Activated T-cell treated with anti-CD3 and anti-CD28 coated beads for 24 hours (primary cell): ENCODE data around the gene DAB2IP.
A peak's percentile ranks its signal among the peaks of the same experiment; 100 is the strongest.

Experiments
- DNase-seq: peaks from one replicate; pipeline ENCODE4 v3.0.0-alpha.2; 2020; ENCODE audit warnings: low read depth

Gene DAB2IP

DNA sequence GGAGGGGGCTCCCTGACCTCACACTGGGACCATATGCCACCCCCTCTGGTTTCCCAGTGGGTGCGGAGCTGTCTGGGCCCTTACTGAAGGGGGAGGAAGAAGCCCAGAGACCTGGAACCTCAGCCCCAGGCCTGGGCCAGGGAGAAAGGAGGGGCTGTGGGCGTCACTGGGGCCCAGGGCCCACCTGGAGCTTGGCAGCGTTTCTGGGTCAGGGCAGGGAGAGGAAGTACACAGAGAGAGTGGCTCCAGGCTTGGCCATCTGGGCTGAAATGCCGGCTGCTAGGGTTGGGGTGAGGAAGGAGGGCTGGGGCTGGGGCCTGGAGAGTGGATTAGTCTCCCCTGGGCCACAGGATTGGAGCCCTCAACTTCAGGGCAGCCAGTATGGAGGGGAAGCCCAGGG lies 6.4 kb upstream of the DAB2IP start:
- DNase-seq: no peak

DNA sequence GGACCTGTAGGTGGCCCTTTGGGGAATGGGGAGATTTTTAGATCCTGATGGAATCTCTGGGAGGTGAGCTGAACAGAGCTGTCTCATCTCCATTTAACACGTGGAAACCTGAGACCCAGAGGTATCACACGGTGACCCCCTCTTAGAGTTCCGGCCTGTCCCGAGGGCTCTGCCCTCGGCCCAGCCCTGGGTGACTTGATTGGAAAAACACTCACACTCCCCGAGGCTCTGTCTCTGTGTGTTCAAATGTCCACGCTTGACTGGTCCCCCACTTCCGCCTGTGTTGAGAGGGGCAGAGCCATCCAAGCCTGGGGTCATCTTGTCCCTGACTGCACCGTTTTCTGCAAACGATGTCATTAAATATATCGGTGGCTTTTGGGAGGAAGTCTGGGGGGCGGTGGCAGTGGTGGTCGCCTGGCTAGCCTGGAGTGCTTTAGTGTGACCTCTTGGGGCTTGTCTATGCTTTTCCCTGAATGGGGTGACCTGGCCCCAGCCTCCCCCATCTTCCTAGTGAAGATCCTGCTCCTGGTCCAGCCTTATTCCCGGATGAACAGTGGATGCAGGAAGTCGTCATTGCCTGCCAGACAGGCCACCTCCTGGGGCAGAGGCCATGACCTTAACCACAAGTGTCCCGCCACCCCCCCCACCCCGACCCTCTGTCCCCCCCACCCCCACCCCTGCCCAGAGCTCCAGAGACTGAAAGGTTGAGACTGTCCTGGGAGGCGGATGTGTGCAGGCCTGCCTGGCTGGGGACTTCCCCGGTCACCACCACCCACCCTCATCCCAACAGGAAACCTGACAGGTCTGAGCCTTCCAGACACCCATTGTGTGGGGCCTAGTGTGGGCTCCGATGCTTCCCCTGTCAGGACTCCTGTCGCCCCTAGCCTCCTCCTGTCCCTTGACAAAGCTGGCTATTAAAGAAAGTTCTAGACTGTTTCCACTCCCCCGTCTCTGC lies 5.3 kb upstream of the DAB2IP start:
- DNase-seq: no peak

DNA sequence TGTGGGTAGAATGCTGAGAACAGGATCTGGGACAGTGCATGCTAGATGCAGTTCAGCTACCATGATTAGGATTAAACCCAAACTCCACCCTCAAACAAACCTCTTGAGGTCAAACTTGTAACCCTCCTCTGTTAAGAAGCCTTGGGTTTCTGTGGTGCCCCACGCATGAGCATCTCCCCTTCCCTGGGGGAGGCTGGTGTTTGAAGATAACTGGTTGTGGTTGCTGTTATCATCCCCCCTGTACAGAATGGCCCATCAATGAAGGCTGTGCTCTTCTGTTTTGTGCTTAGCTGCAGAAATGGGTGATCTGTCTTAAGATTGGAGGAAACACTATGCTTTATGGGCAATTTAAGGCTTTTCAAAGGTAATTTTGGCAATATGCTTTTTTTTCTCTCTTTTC lies 4.4 kb upstream of the DAB2IP start:
- no peak for DNase-seq

DNA sequence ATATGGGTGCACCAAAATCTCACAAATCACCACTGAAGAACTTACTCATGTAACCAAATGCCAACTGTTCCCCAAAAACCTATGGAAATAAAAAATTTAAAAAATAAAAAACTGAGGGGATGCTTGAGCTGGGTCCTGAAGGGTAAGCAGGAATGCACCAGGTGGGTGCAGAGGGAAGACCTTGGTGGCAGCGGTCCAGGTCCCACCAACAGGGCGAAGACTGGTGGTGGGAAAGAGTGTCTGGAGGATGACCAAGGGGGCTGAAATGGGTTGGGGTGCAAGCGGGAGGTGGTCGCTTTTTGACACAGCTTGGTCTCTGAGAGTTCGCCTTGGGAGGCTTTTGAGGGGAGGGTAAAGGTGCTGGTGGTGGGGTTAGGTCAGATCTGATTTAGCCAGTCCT lies 3.3 kb upstream of the DAB2IP start:
- DNase-seq: no peak

DNA sequence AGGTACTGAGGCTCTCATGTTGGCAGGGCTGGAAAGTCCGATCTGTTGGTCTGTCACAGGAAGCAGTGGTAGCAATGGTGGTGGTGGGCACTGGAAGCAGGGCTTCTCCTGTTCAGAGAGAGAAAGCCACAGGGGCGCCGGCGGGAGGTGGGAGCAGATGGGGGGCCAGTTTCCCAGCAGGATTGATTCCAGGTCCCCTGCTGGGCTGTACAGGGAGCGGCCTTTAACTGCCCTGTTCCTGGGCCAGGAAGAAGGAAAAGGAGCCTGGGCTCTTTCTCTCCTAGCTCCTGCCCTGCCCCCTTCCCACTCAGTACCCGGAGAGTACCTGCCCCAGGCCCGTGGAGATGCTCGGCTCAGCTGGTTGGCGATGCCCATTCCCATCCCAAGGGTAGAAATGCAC lies 2.6 kb upstream of the DAB2IP start:
- DNase-seq: no peak

DNA sequence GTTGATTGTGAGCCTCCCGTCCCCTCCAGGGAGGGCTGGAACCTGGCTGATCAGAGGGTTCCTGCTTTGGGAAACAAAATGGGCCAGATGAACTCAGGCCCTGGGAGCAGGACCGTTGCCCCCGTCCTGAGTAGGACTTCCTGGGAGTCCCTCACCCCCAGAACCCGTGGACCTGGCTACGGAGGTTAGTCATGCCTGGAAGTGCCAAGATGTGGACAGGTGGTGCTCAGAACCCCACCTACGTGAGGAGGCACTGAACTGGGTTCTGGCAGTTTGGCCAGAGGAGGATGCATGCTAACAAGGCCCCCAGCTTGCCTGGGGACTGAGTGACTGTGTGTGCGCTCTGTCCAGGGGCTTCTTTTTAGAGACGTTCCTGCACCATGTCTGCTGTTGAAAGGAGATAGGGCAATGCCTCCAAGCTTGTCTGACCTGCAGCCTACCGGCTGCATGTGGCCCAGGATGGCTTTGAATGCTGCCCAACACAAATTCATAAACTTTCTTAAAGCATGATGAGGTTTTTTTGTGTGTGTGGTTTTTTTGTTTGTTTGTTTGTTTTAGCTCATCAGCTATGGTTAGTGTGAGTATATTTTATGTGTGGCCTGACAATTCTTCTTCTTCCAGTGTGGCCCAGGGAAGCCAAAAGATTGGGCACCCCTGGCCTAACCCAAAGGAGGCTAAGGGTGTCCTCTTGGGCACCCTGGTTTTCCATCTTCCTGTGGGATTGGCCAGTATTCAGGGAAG lies 1.8 kb upstream of the DAB2IP start:
- DNase-seq: no peak

DNA sequence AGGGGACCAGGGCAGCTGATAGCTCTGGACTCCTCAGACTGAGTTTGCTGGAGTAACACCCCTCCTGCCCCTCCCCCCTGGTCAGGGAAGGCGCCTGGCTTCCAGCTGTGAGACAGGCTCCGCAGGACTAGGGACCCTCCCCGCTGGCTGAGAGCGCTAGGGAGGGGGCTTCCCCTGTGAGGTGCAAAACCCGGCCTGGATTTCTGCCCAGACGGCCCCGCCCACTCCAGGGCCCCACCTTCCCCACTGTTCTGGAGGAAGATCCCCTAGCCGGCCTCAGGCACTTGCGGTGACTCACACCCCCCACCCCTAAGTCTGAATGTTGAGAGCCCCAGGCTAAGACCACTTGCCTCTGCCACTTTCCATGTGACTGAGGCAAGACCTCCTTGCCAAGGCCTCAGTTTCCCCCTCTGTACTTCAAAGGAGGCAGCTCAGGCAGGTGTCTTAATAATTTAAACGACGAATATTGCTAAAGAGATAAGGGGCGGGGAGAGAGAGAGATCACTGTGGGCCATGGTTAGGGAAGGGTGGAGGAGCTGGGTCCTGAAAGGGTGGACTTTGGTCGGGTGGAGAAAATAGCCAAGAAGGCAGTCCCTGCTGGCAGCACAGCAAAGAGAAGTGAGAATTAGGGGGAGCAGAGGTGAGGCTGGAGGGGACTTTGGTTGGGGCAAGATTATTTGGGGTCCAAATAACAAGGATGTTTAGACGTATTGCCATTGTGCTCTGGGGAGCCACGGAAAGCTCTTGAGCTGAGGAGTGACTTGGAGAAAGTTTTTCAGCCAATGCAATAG lies 1.0 kb upstream of the DAB2IP start:
- DNase-seq: peak; percentile 7

DNA sequence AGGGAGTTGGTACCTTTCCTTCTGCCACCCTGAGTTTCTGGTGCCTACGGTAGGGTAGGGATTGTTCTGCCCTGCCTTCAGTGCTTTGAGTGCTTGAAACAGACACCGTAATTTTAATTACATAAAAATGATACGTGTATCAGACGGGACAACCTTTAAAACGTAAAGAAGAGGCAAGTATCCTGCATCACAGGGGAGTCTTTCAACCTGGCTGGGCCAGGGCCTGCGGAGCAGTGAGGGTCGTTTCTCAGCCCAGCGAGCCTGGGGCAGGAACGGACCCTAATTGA lies 483 bp upstream of the DAB2IP start:
- DNase-seq: no peak

DNA sequence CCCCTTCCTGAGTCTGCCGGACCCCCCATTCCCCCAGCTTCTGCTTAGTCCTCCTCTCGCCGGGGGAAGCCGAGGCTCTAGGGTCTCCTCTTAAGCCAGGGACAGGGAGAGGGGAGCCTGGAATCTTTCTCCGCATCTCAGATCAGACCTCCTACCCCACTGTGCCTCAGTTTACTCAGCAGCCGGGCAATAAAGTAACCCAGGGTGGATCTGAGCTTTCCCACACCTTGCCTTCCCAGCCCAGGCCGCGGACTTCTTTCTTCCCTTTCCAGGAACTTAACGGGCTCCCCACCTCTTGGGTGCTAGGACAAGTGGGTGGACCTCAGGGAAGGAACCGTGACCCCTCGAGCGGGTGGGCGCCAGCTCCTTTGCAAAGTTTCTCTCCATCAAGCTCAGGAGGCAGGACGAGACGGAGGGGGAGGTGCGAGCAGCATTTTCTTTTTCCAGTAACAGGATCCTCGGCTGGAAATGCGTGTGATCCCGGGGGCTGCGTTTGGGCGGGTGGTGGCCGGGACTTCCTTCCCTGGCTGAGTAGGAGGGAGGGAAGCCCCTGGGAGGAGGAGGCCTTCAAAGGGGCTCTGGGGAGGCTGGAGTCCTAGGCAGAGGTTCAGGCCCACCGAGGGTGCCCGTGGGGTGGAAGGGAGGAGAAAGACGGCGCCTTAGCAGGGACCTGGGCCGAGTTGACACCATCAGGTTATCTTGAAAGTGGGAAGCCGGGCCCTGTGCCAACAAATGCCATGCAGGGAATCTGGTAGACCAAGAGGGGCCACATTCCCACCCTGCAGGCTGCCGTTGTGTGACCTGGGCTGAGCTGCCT lies 795 bp downstream of the DAB2IP start:
- no peak for DNase-seq

DNA sequence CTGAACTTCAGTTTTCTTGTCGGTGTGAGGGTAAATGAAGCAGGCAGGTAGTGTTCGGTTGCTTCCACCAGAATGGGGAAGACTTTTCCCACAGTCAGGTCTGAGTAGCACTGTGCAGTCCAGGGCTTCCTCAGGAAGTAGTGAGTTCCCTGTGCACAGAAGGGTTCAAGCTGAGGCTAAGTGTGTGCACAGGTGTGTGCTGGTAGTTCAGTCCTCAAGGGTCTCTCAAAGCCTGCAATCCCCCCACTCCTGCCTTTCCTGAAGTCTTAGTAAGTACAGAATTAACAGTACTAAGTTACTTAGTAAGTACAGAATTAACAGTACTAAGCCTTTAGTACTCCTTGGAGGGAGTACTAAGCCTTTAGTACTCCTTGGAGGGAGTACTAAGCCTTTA lies 1.4 kb downstream of the DAB2IP start:
- no peak for DNase-seq

DNA sequence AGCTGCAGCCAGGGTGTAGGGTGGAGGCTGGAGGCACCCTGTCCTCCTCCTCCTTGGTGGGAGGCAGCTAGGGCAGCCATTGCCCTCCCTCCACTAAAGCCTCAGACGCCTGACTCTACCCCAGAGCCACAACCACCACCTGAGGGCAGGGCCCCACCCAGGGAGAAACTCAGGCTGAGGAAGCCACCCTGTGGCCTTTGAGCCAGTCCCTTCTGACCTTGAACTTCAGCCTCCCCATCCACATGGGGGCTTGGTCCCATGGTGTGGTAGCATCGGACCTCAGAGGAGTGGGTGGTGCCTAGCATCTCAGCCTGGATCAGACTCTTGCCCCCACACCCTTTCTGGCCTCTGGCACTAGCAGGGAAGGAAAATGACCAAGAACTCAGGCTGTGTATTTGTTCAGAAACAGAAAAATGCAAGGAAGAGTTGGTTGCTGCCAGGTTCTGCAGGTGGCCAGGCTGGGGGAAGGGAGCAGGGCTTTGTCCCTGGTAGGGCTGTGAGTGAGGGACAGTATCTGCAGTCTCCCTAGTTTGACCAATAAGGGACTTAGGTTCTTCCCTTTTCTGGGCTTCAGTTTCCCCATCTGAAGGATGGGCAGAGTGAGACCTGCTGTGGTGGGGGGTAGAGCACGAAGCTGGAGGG lies 3.2 kb downstream of the DAB2IP start:
- no peak for DNase-seq

DNA sequence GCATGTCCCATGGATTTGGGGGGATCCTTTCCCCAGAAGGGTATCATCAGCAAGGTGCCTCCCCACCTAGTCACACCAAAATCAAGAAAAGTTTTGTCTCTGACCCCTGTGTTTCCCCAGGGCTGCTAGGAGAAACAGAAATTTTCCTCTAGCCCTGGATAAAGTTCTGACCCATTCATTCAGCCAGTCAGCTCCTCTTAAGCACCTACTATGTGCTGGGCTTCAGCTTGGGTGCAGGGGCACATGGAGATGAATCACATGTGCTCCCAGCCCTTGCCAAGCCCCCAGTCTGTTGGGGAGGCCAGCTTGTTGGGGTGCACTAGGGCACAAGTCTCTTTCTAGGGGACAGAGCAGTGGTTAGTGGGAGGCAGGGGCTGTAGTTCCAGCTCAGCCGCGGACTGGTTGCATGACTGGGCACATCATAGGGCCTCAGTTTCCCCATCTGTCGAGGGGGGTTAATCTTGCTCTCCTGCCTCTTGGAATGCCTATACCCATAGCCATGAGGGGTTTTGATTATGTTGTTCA lies 3.9 kb downstream of the DAB2IP start:
- DNase-seq: no peak

DNA sequence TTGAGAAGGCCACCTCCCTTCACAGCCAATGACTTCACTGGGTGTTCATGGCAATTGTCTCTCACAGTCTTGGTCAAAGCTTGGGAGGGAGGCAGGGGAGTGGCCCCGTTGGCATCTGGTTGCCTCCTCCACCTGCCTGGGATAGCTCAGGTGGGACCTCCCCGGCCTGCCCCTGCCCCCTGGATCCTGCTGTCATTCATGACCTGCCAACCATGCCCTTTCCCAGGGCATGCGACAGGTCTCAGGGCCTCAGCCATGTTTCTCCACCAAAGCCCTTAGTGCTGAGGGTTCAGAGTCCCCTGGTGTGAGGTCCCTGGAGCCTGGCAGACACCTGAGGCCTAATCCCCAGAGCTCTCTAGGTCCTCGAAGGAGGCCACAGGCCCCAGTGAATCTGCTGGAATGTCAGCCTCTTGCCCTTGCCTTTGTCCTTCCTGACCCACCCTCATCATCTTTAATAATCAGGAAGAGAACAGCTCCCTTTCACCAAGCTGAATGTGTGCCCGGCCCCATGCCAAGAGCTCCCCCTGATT lies 5.6 kb downstream of the DAB2IP start:
- DNase-seq: no peak

DNA sequence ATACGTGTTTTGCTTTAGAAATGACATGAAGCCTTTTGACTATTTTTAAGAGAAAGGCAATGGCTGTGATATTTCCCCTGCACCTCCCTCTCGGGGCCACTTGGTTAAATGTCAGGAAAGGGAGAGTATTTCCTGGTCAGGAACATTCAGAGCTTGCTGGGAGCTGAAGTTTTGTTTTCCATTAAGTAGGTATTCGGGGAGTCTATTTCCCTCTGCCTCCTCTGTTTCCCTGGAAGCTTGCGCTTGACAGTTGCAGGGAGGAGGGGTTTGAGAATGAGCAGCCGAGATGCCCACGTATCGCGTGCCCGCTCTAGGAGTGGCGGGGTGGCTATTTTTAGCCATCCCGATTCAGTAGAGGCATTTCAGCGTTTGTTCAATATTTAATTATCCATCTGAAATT lies 6.7 kb downstream of the DAB2IP start:
- no peak for DNase-seq

DNA sequence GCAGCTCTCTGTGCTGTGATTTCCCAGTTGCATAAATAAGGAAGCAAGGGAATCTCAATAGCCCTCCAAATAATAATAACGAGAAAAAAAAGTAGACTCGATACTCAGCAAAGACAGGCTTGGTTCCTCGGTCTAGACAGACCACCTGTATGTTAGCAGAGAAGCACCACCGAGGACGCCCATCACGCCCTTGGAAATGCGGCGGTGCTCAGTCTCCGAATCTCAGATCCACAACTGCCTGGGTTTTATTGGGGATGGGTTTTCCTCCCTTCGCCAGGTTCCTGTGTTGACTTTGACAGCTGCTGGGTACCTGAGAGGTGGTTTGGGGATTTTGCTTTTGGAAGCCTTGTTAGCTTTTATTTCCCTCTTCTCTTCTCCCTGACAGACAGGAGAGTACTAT lies 7.2 kb downstream of the DAB2IP start:
- no peak for DNase-seq

DNA sequence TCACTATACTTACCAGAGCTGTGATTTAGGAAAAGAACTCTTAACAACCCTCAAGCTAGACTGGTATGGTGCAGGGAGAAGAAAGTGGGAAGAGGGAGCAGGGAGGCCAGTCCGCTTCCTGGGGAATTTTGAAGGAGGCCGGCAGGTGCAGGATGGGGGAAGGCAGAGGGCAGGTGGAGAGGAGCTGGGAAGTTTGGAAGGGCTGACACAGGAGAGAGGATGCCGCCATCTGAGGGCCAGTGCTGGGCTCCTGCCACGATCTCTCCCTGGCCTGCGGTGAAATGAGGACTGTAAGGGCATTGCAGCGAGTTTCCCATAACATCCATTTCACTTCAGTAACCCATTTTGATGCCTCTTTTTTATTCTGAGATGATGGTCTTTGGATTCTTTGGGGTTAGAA lies 8.9 kb downstream of the DAB2IP start:
- DNase-seq: no peak

DNA sequence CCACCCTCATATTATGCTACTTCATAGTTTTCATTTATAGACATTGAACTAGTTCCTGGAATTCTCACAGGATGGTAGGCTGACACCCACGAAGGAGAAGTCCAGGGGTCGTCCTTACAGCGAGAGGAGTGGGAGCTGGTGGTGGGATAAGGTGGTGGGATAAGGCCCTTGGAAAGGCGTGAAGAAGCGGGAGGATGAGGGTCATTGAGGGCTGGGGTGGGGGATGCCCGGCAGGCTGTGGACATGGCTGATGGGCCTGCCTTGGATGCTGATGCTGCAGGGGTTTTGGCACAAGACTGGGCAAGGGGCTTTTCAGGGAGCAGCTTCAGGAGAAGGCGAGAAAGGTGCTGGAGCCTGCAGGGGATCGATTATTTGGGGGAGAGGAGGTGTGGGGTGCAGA lies 9.4 kb downstream of the DAB2IP start:
- DNase-seq: no peak

DNA sequence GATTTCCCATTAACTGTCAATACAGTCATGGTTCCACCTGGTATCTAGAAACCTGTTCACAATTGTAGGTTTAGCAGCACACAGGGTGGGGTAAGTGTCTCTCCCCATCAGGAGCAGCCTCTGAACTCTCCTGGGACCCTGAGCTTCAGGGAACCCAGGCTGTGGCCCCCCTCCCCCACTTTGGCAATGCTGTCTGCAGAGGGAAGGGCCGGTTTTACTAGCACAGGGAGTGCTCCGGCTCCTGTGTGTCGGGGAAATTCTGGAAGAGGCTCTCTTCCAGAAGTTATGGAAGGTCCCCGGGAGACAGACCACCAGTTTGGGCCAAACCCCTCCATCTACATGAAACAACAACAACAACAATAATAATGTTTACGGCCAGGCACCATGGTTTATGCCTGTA lies 9.9 kb downstream of the DAB2IP start:
- no peak for DNase-seq

DNA sequence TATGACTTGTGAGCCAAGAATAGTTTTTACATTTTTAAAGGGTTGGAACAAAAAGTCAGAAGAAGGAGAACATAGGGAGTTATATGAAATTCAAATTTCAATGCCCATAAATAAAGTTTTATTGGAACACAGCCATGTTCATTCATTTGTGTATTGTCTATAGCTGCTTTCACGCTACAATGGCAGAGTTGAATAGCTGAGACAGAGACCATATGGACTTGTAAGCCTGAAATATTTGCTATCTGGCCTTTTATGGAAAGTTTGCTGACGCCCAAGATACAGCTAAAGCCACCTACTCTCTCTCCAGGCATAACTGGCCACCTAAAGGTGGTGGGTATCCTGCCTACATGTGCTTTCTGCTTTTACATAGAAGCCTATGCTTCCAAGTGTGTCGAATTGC lies 10.9 kb downstream of the DAB2IP start:
- DNase-seq: no peak

DNA sequence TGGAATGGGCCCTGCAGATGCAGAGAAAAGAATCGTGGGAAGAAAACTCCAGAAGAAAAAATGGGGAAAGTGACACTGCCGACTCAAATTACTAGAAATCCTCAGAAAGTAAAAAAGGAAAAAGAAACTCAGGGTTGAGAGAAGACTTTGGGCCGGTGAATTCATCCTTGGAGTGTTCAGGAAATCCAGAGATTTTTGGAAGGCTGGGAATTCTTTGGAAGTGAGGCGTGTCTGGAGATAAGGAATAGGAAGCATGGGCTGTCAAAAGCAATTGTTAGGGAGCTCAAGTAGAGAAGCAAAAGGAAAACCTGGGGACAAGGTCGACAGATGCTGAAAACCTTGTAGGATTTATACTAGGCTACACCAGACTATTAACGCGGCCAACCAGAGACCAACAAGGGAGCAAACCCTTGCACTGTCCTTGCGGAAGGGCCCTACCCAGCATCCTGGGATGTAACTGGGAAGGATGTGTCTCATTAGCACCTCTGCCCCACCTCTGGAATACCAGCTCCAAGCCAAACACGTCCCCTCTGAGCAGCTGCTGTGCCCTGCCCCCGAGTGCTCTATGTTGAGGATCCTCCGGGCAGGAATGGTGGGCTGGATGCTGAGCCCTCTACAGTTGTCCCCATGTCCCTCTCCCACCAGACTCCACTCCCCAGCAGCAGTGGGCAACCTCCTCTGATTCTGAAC lies 11.6 kb downstream of the DAB2IP start:
- DNase-seq: no peak
